WTC11 (cell line): Measurements from ENCODE around the gene RMND5A. TPM values are rescaled to one million over a fixed set of nuclear protein-coding genes. Genes with fewer than 3 reads are reported as not detected.

Experiments
- ATAC-seq: fragments of 200-7000 bp; cut with Tn5 transposase; 2 replicates; pipeline ENCODE4 v1.10.0; 2021; ENCODE audit warnings: mild to moderate bottlenecking, moderate library complexity
- CTCF ChIA-PET: fragments of 300-600 bp; sonication (Branson Sonifier 250); formaldehyde crosslinking; loops from one replicate; lab custom pipeline; 2021; ENCODE audit warnings: antibody characterized with exemption; lab: Charles Lee
- POLR2A ChIA-PET: fragments of 350-600 bp; sonication (Branson Sonifier 250); formaldehyde crosslinking; loops from one replicate; lab custom pipeline; 2021; ENCODE audit warnings: antibody characterized with exemption; lab: Charles Lee
- DNase-seq: peaks from one replicate; pipeline ENCODE4 v3.0.0; 2021; ENCODE audit warnings: low spot score
- H3K27ac Mint-ChIP-seq: 2 replicates; pipeline ENCODE4 v1.8.0; 2021; ENCODE audit warnings: mixed read lengths
- H3K27me3 Mint-ChIP-seq: 2 replicates; pipeline ENCODE4 v1.8.0; 2021; ENCODE audit warnings: low read depth, mild to moderate bottlenecking, moderate library complexity, mixed read lengths
- H3K36me3 Mint-ChIP-seq: 2 replicates; pipeline ENCODE4 v1.8.0; 2021; ENCODE audit warnings: mixed read lengths
- H3K4me1 Mint-ChIP-seq: 2 replicates; pipeline ENCODE4 v1.8.0; 2022; ENCODE audit warnings: mixed read lengths
- H3K4me3 Mint-ChIP-seq: 2 replicates; pipeline ENCODE4 v1.8.0; 2021; ENCODE audit warnings: mild to moderate bottlenecking, moderate library complexity, mixed read lengths
- H3K9me3 Mint-ChIP-seq: 2 replicates; pipeline ENCODE4 v1.8.0; 2021; ENCODE audit warnings: mixed read lengths
- ARID4B ChIP-seq: sonication (generic); formaldehyde crosslinking; IDR thresholded peaks from 2 replicates; pipeline ENCODE4 v1.8.0; 2023; ENCODE audit warnings: missing genetic modification reagents, mild to moderate bottlenecking, borderline replicate concordance
- ATF2 ChIP-seq: sonication (generic); formaldehyde crosslinking; IDR thresholded peaks from 2 replicates; pipeline ENCODE4 v1.8.1; 2022; ENCODE audit warnings: low read depth, missing genetic modification reagents, borderline replicate concordance
- ATF3 ChIP-seq: sonication (generic); formaldehyde crosslinking; conservative IDR thresholded peaks from 2 replicates; pipeline ENCODE4 v1.8.1; 2022; ENCODE audit warnings: mild to moderate bottlenecking, missing genetic modification reagents
- CBFB ChIP-seq: sonication (generic); formaldehyde crosslinking; IDR thresholded peaks from 2 replicates; pipeline ENCODE4 v1.8.1; 2022; ENCODE audit warnings: mild to moderate bottlenecking, low read depth, missing genetic modification reagents
- E2F4 ChIP-seq: sonication (generic); formaldehyde crosslinking; IDR thresholded peaks from 2 replicates; pipeline ENCODE4 v1.8.1; 2022; ENCODE audit warnings: low read depth, mild to moderate bottlenecking, moderate library complexity, missing genetic modification reagents, borderline replicate concordance
- ESRRA ChIP-seq: sonication (generic); formaldehyde crosslinking; IDR thresholded peaks from 2 replicates; pipeline ENCODE4 v1.8.1; 2022; ENCODE audit warnings: mild to moderate bottlenecking, missing genetic modification reagents, borderline replicate concordance
- FOXK1 ChIP-seq: sonication (generic); formaldehyde crosslinking; IDR thresholded peaks from 2 replicates; pipeline ENCODE4 v1.8.0; 2022; ENCODE audit warnings: mild to moderate bottlenecking, moderate library complexity, missing genetic modification reagents
- JAZF1 ChIP-seq: fragments of 250-450 bp; sonication (Bioruptor Pico); IDR thresholded peaks from 2 replicates; pipeline ENCODE4 v1.9.0; 2021; ENCODE audit warnings: moderate library complexity, mild to moderate bottlenecking, inconsistent platforms
- NFATC4 ChIP-seq: fragments of 250-450 bp; sonication (Bioruptor Pico); IDR thresholded peaks from 2 replicates; pipeline ENCODE4 v1.9.0; 2021; ENCODE audit warnings: mild to moderate bottlenecking
- RORB ChIP-seq: fragments of 250-450 bp; sonication (Bioruptor Pico); IDR thresholded peaks from 2 replicates; pipeline ENCODE4 v1.9.0; 2021; ENCODE audit warnings: mild to moderate bottlenecking
- USF1 ChIP-seq: sonication (generic); formaldehyde crosslinking; IDR thresholded peaks from 2 replicates; pipeline ENCODE4 v1.8.0; 2022; ENCODE audit warnings: mild to moderate bottlenecking, missing genetic modification reagents
- ZNF396 ChIP-seq: fragments of 250-450 bp; sonication (Bioruptor Pico); IDR thresholded peaks from 2 replicates; pipeline ENCODE4 v1.8.0; 2021; ENCODE audit warnings: mild to moderate bottlenecking, moderate library complexity, borderline replicate concordance
- ZNF416 ChIP-seq: fragments of 250-450 bp; sonication (Bioruptor Pico); IDR thresholded peaks from 2 replicates; pipeline ENCODE4 v1.9.0; 2021; ENCODE audit warnings: mild to moderate bottlenecking, inconsistent platforms
- ZNF512 ChIP-seq: sonication (generic); formaldehyde crosslinking; IDR thresholded peaks from 2 replicates; pipeline ENCODE4 v1.8.1; 2022; ENCODE audit warnings: missing genetic modification reagents, borderline replicate concordance
- ZSCAN18 ChIP-seq: fragments of 250-450 bp; sonication (Bioruptor Pico); IDR thresholded peaks from 2 replicates; pipeline ENCODE4 v2.1.2; 2022; ENCODE audit warnings: mild to moderate bottlenecking, moderate library complexity
- total RNA-seq: library from RNA; stranded (reverse); gene quantifications from 3 replicates; pipeline ENCODE4 v1.2.3, GENCODE V29; 2021

RMND5A gene
- total RNA-seq, 1 experiment from 2014 or later: 55.4 TPM

- Mint-ChIP-seq H3K4me3 (no peak overlapping the region), H3K27ac (no peak overlapping the region), H3K4me1 (no peaks in the 10 kb centered on the region), H3K9me3 (no peaks in the 10 kb centered on the region), H3K36me3 (no peaks in the 10 kb centered on the region), H3K27me3 (no peaks in the 10 kb centered on the region)
- TF ChIP-seq ZNF512 (CRISPR knock-in tag) (no peak), NFATC4 (no peak), ZNF396 (CRISPR knock-in tag) (no peak), ATF3 (CRISPR knock-in tag) (no peak), ESRRA (CRISPR knock-in tag) (no peak), ARID4B (CRISPR knock-in tag) (no peak), ATF2 (CRISPR knock-in tag) (no peak), E2F4 (no peak), ZSCAN18 (CRISPR knock-in tag) (no peak), RORB (no peak), JAZF1 (CRISPR knock-in tag) (no peak), USF1 (CRISPR knock-in tag) (no peak)
- CTCF ChIA-PET: no interaction called here
- ATAC-seq (no peak), DNase-seq (no peak)
- POLR2A ChIA-PET: interaction anchor here (0.7 kb wide), 1 partner anchor 75 kb away, joined by 6 read pairs; no protein-coding TSS in a partner anchor
These were observed 45.0 kb upstream of the RMND5A start for GRCh38 chr2:86675104-86675503.

- H3K27ac Mint-ChIP-seq: no peak overlapping the region
- H3K4me1 Mint-ChIP-seq: no peaks in the 10 kb centered on the region
- CTCF ChIA-PET: interaction anchor here (0.7 to 0.9 kb wide), 2 partner anchors 24 to 157 kb away, joined by 3 read pairs; no protein-coding TSS in a partner anchor
- TF ChIP-seq ZNF416 (CRISPR knock-in tag) (no peak), CBFB (CRISPR knock-in tag) (no peak), FOXK1 (no peak)
- TF ChIP-seq, all 79 proteins: peak for 0
- POLR2A ChIA-PET: no interaction called here
- Mint-ChIP-seq H3K27me3 (no peaks in the 10 kb centered on the region), H3K4me3 (no peak overlapping the region), H3K9me3 (no peaks in the 10 kb centered on the region), H3K36me3 (no peaks in the 10 kb centered on the region)
- DNase-seq (no peak), ATAC-seq (peak; percentile 71)
These were observed 44.5 kb upstream of the RMND5A start for GRCh38 chr2:86675511-86676015.
